Fibroblast of skin of left biceps (primary cell): ENCODE measurements around the gene BHLHE40.

ENCODE experiments used
- DNase-seq, 2 experiments: peaks; one replicate each; pipeline ENCODE4 v3.0.0-alpha.2; 2013; ENCODE audit warnings: low read depth in 2 of 2

The BHLHE40 gene

DNA sequence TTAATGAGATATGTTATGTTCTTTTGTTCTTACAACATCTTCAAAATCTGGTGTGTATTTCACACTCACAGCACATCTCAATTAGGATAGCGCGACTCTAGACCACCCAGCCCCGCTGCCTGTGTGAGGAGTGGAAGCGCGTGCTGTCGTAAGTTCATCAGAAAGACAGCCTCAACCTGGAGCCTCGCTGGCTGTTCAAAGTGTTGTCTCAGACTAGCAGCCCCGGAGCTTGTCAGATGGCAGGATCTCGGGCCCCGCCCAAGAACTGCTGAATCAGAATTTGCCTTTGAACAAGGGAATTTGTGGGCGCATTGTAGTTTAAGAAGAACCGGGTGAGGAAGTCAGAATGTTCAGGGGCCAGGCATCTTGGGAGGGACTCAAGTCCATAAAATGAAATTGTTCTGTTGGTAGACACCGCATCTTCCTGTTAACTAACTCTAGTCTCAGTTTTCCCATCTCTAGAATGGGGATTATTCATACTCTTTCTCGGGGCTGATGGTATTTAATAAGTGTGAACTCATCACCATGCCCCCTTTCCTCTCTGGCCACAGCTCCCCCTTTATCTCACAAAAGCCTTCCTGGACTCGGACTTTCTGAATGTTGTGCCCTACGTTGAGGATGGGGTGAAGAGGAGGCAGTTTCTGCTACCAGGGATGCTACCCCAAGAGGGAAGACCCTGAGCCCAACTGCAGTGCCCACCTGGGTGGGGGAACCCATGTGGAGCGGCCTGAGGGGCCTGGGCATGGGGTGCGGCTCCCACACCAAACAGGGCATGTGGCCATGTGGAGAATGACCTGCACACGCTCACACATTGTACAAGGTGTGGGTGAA lies 40.4 kb downstream of the BHLHE40 start:
- DNase-seq = no peak

DNA sequence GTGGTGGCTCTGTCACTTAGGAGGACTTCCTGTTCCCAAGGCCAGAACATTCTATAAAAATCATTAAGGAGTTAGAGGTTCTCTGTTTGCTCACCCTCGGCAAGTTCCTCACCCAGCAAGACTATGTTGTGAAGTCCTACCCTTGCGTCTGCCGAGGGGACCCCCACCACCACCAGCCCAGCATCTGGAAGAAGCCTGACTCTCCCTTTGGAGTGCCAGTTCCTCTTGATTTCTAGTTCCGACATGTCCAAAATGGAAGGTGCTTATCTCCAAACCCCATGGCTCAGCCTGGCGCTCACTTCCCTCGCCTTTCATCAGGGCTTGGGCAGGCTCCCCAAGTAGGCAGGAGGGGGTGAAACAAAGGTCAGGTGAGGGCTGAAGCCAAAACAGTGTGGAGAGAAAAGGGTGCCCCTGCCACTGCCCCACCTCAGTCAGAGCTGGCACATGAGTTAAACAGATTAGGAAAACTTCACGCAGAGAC lies 41.0 kb downstream of the BHLHE40 start:
- DNase-seq = no peak

DNA sequence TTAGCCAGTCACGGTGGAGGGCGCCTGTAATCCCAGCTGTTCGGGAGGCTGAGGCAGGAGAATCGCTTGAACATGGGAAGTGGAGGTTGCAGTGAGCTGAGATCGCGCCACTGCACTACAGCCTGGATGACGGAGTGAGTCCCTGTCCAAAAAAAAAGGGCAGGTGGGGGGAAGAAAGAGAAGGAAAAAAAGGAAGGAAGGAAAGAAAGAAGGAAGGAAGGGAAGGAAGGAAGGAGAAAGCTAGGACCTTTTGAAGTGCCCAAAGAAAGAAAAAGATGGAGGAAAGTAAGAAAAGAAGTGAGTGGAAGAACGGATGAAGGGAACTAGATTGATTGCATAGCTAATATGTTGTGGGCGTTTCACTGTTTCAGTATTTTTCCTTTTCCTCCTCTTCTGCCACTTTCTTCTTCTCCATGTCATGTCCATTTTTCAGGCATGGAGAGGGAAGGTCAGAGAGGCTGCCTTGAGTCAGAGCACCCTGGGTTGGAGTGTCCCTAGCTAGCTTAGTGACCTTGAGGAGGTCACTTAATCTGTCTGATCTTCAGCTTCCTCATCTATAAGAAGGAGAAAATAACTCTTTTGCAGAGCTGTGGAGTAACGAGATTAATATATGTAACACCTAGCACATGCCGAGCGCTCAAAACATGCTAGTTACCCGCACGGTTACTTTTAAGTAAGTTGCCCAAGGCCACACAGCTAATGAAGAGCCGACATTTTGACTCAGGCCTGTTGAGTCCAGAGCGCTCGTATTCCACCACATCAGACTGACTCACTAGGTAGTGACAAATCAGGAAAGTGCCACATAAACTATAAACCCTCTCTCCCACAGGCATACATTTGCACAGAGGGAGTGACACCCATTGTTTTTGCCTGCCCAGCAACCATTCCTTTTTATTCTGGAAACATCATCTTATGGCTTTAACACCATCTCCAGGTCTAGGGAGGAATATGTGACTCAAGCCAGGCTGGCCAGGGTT lies 42.2 kb downstream of the BHLHE40 start:
- no peak for DNase-seq

DNA sequence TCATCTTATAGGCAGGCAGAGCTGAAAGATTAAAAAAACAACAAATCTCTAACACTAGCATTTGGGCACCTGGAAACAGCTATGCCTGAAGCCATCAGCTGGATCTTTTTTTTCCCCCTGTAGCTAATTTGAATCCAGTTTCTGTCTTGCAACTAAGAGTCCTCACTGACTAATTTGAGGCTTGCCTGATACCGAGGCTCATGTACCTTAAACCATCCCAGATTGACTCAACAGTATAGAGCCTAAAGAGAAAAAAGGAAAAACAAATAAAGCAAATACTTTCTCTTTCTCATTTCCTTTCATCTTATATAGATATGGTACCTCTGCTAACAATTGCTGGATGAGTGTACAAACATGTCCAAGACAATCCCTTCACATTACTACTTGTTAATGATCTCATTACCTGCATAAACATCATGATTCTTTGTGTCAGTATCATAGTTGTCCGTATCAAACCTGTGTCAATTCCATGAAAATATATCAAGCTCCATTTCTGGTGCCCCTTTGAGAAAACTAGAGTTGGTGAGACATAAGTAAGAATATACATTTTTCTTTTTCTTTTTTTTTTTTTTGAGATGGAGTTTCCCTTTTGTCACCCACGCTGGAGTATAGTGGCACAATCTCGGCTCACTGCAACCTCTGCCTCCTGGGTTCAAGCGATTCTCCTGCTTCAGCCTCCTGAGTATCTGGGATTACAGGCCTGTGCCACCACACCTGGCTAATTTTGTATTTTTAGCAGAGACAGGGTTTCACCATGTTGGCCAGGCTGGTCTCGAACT lies 43.1 kb downstream of the BHLHE40 start:
- DNase-seq = no peak

DNA sequence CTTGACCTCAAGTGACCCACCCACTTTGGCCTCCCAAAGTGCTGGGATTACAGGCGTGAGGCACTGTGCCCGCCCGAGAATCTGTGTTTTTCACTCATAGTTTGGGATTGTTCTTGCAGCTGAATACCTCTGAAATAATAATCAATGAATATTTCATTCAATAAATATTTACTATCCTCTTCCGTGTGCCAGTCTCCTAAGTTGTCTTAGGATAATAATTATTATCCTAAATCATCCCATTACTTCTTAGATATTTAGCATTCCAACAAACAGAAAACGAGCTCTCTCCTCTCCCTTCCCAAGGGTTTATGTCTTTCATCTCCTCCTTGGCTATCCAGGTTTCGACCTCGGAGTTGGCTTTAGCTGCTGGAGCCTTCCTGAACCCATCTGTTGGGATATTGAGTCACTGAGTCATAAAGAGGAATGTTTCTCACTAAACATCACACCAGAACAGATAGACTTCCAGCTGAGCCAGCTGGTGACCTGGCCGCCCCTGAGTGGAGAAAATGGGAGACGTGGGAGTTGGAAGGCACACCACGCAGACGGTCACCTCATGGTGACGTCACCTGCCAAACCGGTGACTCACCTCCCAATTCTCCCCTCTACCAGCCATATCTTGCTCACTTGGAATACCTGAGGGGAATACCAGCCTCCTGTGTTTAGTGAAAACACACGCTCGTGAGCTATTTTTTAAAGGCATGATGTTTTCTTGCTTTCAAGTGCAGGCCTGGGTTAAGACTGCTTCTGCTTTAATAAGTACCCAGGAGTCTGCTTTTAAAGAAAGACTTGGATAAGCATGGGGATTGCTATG lies 43.9 kb downstream of the BHLHE40 start:
- DNase-seq = peak; percentile 79 to 83

DNA sequence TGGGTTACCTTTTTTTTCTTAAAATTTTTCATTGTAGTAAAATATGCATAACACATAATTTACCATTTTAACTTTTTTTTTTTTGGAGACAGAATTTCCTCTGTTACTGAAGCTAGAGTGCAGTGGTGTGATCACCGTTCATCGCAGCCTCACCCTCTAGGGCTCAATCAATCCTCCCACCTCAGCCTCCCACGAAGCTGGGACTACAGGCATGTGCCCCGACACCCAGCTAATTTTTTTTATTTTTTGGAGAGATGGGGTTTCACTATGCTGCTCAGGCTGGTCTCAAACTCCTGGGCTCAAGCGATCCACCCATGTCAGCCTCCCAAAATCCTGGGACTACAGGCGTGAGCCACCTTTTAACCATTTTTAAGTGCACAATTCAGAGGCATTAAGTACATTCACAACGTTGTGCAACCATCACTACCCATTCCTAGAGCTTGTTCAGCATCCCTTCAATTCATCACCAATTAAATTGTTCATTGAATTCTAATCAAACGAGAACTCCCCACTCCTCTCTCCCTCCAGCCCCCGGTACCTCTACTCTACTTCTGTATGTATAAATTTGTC lies 44.6 kb downstream of the BHLHE40 start:
- no peak for DNase-seq

DNA sequence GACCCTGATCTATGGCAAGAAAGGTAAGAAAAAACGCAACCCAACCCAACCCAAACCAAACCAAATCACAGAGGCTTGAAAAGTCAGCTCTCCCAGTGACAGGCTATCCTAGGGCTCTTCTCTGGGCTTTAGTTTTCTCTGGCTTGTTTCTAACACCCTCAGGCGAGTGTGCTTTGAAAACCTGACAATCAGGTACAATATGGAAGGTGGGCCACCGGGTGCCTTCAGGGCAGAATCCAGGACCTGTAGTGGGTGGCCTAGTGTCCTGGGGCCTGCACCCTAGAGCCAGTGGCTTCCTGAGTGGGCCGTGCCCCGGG lies 46.8 kb downstream of the BHLHE40 start:
- no peak for DNase-seq

DNA sequence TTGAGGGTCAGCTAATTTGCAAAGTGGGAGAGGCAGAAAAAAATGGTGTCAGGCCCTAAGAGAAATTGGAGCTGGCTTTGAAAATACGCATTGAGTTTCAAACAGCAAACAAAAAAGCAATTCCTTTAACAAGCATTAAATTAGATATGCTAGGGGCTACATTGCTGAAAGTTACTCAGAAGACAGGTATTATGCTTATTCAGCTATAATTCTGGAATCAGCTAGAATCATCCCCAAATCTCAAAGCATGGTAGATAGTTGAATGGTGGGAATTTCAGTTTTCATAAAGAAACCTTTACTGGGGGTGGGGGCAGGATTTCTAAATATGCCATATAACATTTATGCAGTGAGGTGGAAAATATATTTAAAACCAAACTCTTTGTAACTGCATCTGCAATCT lies 50.5 kb downstream of the BHLHE40 start:
- no peak for DNase-seq

DNA sequence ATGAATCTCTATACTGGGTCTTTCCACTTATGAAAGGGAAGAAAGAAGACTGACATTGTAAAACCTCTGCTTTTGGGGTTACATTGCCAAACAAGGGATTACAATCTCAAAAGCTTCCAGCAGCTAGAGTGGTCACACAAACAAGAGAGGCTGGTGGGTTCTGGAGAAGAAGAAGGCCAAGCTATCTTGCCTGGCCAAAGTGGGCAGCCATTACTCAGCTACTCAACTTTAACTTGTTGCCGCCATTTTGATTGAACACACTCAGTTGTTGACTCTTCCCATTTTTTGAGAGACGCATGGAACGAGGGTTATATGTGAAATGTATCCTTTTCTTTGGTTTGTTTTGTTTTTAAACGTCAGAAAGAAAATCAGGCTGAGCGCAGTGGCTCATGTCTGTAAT lies 50.9 kb downstream of the BHLHE40 start:
- DNase-seq = no peak

DNA sequence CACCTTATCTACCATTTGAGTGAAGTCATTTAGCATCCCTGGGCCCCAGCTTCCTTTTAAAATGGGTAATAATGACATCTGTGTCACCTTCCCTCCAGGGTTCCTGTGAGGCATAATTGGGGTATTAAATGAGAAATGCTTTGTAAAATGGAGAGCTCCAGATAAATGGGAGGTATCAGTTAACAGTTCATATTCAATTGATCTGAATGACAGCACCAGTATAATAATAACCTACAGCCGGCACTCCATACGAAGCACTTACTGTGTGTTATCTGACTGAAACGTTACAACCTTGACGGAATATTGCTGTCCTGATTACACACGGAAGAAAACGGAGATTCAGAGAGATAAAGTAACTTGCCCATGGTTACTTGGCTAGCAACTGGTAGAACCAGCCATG lies 53.6 kb downstream of the BHLHE40 start:
- DNase-seq = no peak
